GM19099 (cell line): ENCODE measurements around the gene IGSF22.

Experiments
- POLR2A ChIP-seq: IDR thresholded peaks from 3 replicates; pipeline ENCODE4 v1.6.1; 2011; ENCODE audit warnings: low read depth; ENCODE audit not compliant: insufficient read length; ENCODE audit errors: extremely low read depth

Gene IGSF22

DNA sequence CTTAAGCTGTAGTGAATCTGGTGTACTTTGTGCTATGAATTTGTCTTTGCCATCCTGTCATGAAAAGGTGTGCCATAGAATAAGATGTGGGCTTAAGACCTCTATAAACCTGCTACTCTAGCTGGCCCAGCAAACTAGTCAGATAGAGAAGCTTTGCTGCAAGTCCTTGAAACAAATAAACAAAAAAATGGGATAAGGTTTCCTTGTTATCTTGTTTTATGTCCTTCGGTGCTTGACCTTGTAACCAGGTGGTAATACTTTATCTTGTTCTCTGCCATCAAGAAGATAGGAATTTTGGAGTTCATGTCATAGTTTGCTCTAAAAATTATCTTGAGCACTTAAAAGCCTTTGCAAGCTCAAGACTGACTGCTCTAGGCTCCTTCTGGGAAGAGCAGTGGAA, 41.7 kb downstream of the IGSF22 start:
- TF ChIP-seq POLR2A, result no peak

DNA sequence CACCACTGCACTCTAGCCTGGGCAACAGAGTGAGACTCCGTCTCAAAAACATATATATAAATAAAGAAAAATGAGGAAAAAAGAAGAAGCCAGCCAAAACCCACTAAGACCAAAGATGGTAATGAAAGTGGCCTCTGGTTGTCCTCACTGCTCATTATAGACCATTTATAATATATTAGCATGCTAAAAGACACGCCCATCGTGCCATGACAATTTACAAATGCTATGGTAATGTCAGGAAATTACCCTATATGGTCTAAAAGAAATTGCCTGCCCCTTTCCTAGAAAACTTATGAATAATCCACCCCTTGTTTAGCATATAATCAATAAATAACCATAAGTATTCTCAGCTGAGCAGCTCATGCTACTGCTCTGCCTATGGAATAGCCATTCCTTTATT, 43.5 kb downstream of the IGSF22 start:
- no peak for TF ChIP-seq POLR2A

DNA sequence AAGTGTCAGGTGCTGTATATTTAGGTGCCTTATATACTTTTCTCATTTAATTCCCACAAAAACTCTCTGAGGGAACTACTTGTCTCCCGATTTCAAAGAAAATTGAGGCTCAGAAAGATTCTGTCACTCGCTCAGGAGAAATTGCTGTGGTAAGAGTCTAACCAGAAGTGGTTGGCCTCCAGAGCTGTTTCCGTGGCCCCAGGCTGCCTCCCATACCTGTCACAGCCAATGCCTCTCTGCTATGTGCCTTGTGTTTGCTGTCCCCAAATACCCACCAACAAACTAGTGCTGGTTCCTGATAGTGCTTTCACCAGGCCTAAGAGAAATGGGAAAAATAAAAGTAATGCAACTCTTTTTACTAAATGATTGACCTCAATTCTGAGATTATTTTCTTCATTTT, 48.4 kb downstream of the IGSF22 start:
- TF ChIP-seq POLR2A, result no peak

DNA sequence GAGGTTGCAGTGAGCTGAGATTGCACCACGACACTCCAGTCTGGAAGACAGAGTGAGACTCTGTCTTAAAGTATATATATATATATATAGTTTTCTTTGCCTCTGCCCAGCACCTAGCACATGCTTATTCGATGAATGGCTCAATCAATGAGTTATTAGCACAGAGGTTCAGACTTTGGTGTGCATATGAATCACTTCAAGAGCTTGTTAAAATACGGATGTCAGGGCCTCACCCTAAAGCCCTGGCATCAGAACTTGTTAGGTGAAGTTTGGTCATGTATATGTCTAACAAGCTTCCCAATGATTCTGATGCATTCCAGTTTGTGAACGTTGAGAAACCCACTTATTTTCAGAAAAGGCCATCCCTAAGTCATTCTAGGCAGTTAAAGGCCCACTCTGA, 49.2 kb downstream of the IGSF22 start:
- no peak for TF ChIP-seq POLR2A

DNA sequence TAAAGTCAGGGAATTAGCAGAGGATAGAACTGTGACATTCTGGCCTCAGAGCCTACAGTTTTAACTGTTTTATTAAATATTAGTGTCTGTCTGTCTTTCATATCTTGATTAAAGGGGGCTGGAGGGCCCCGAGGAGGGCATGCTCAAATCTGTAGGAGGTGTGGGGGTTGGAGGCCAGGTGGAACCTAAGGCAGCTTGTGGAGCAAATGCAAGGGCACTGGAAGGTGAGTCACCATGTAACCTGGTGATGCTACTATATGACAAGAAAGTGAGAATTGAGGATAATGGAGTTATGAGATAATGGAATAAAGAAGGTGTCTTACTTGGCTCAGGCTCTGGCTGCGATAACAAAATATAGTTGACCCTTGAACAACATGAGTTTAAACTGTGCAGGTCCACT, 54.7 kb downstream of the IGSF22 start:
- TF ChIP-seq POLR2A, result no peak

DNA sequence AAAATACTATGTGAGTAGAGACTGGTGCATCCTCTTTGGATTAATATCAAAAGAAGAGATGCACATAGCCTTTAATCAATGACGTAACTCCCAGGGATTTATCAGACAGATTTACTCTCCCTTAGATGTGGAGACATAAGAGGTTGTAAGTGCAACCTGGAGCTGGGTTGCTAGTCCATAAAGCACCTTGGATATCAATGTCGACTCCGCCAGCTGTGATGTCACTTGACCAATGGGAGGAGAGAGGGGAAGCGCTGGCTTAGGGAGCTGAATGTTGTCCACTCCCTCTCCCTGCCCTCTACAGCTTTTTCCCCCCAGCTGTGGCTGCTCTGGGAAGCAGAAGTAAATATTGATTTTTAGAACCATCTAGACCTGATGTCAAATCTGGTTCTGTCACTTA, 56.3 kb downstream of the IGSF22 start:
- no peak for TF ChIP-seq POLR2A

DNA sequence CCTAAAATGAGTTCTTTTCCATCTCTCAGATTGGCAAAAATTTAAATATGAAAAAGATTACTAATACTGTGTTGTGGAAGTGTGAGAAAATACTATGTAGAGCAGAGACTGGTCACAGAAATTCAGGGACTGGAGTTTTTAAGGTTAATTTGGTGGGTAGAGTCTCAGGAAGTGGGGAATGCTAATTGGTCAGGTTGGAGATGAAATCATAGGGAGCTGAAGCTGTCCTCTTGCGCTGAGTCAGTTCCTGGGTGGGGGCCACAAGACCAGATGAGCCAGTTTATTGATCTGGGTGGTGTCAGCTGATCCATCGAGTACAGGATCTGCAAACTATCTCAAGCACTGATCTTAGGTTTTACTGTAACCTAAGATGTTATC, 56.8 kb downstream of the IGSF22 start:
- no peak for TF ChIP-seq POLR2A

DNA sequence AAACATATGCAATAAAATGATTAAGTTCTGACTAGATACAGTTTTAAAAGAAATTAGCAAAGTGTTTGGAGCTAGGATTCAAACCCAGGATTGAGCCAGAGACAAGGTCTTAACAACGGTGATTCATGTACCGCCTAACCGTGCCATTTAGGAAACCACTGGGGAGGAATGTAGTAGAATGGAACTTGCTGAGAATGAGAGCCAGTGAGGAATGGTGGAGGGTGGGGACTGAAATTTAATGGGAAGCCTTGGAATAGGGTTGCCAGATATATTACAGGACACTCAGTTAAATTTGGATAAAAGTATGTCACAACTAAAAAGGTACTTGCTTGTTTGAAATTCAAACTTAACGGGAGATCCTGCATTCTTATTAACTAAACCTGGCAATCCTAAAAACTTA, 57.9 kb downstream of the IGSF22 start:
- TF ChIP-seq POLR2A, result no peak

DNA sequence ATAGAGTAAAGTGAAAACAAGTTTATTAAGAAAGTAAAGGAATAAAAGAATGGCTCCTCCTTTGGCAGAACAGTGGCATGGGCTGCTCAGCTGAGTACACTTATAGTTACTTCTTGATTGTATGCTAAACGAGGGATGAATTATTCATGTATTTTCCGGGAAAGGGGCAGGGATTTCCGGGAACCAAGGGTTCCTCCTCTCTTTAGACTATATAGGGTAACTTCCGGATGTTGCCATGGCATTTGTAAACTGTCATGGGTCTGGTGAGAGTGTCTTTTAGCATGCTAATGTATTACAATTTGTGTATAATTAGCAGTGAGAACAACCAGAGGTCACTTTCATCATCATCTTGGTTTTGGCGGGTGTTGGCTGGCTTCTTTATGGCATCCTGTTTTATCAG, 68.3 kb downstream of the IGSF22 start:
- no peak for TF ChIP-seq POLR2A
